Hippocampal formation (tissue), 2 donors: Measurements from ENCODE around the gene SDHAF1.
"Not testable (repeated sequence)": the region's sequence is repeated elsewhere in the genome, so short reads cannot be mapped to it uniquely, and the experiment has no call there.

Source experiments
- DNase-seq, 2 donors: peaks; one replicate each; lab custom pipeline; 2025; lab: John Stamatoyannopoulos, UW

The SDHAF1 gene, protein sequence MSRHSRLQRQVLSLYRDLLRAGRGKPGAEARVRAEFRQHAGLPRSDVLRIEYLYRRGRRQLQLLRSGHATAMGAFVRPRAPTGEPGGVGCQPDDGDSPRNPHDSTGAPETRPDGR

DNA sequence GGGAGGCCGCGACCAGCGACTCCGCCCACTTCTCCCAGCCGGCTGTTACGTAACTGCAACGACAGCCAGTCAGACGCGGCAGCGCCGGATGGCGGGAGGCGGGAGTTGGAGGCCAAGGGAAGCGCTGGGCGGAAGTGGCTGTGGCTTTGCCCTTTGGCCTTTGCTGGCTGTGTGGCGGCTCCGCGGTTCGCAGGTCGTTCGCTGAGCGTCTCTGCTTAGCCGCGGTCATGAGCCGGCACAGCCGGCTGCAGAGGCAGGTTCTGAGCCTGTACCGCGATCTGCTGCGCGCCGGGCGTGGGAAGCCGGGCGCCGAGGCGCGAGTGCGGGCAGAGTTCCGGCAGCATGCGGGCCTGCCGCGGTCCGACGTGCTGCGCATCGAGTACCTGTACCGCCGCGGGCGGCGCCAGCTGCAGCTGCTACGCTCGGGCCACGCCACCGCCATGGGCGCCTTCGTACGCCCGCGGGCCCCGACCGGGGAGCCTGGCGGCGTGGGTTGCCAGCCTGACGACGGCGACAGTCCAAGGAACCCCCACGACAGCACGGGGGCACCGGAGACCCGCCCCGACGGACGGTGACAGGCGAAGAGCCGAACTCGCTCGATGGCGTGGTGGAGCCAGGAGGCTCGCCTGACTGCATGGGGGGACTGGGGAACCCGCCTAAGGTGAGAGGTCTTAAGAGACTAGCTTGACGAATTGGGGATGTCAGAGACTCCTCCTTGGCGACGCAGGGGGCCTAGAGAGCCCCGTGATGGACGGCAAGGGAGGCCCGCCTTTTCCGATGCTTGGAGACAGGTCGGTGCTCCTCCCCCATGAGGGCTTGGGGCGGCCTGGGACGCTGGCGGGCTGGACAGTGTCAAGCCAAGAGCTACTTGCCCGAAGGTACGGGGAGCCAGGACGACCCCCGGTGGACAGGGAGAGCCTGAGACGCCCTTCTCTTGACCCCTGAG lies at the start of gene SDHAF1:
Gene SDHAF1, plus strand, starts transcription at position 141 of the 946 bp plus-strand sequence. Its CDS starts 87 bp downstream, at position 228.
- DNase-seq = peak; percentile 94 to 95

DNA sequence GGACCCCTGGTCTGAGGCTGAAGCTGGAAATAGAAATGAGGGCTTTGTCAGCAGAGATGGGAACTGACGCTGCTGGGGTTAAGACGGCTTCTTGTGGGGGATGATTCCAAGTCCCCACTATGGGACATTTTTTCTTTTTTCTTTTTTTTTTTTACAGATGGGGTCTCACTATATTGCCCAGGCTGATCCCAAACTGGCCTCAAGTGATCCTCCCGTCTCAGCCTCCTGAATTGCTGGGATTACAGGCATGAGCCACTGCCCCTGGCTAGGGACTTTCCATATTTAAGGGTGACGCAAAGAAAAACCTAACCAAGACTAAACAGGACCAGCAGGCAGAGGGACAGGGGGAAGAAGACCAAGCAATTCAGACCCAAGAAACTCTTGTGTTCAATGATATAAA lies 48.8 kb upstream of the SDHAF1 start:
- no peak for DNase-seq

- DNase-seq = no peak
These were observed 45.9 kb upstream of the SDHAF1 start for GRCh38 chr19:35949131-35949530.

- DNase-seq = no peak
These were observed 38.9 kb upstream of the SDHAF1 start for GRCh38 chr19:35955881-35956634.

- DNase-seq = not testable (repeated sequence)
These were observed 37.6 kb upstream of the SDHAF1 start for GRCh38 chr19:35957411-35957810.

DNA sequence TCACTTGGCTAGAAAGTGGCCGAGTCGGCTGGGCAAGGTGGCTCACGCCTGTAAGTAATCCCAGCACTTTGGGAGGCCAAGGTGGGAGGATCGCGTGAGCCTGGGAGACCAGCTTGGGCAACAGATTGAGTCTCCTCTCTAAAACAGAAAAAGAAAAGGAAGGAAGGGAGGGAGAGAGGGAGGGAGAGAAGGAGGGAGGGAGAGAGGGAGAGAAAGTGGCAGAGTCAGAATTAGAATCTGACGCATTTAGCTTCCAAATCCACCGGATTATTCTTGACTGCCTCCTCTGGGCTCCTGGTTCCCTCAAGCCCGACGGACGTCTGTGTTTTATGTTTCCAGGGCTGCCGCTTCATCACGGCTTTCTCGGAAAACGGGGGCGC lies 36.3 kb upstream of the SDHAF1 start:
- no peak for DNase-seq

DNA sequence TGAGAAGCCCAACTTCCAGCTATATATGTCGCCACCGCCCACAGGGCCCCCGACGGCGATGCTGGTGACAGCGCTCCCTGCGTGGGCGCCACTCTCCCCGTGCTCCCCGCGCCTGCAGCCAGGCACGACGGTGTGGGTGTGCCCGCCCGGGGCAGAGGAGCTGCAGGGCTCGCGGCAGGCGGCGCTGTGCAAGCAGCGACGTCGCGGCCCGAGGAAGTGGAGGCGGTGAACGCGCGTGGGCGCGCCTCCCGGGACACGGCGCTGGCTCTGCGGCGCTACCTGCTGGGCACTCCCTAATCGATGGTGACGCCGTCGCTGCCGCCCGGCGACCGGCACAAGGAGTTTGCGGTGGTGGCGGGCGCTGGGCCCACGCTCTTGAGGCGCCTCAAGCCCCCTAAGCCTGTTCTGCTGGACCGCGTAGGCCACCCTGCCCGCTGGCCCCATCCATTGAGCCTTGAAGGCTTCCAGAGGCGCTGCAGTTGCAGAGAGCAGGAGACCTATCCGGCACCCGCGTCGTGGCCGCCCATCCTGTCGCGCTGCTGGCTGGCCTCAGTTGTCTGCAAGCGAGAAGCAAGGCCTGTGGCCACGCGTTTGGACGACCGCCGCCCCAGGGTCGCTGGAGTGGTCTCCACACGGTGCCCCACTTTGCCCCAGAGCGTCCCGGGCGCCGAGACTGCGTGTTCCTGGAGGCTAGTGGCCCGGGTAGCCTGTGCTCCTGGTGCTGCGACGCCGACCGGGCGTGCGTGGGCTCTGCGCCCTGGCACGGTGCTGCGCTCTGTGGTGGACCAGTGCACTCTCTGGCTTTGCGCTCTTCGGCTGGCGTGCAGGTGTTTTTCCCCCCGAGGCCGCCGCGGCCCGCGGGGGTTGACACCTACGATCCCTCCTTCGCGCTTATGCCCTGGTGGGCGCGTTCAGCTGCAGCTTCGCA lies 35.7 kb upstream of the SDHAF1 start:
- no peak for DNase-seq

GRCh38 chr19:35959968-35960320 lies 35.0 kb upstream of the SDHAF1 start:
- no peak for DNase-seq

- no peak for DNase-seq
These were observed 34.5 kb upstream of the SDHAF1 start for GRCh38 chr19:35960432-35960972.

DNA sequence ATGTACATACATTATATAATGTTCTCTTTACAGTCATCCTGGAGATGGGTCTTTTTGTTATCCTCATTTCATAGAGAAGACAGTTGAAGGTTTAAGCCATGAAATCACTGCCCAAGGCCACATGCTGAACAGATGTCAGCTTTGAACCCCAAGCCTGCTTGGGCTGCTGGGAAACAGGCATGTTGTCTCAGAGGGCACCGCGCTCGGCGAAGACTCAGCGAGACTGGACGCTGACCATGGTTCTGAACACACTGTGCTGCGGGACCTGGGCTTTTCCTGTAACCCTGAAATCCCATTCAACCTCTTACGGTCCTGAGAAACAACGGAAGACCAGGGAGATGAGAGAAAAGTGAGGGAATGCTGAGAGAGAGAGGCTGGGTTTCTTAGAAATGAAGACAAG lies 31.5 kb upstream of the SDHAF1 start:
- DNase-seq = no peak

- no peak for DNase-seq
These were observed 28.2 kb upstream of the SDHAF1 start for GRCh38 chr19:35966771-35967170.

DNA sequence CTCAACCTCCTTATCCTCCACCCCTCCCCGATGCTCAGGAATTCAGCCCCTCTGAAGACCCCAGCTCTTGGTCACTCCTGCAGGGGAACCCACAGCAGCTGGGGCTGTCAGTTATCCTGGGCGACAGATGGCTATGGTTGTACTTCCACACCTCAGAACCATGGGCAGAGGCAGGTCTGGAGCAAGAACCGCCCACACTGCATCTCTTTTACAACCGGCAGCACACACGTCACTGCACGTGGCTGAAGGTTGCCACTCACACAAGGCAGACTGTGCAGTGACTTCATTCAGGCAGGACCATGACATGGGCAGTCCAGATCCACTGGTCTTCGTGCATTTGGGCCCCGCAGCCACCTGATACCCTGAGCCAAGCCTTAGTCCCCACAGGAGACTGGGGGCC lies 21.5 kb upstream of the SDHAF1 start:
- no peak for DNase-seq

GRCh38 chr19:35975608-35976214 lies 19.3 kb upstream of the SDHAF1 start:
- DNase-seq = no peak

GRCh38 chr19:35977446-35978222 lies 17.4 kb upstream of the SDHAF1 start:
- DNase-seq = no peak

- DNase-seq = no peak
These were observed 16.7 kb upstream of the SDHAF1 start for GRCh38 chr19:35978271-35978670.

DNA sequence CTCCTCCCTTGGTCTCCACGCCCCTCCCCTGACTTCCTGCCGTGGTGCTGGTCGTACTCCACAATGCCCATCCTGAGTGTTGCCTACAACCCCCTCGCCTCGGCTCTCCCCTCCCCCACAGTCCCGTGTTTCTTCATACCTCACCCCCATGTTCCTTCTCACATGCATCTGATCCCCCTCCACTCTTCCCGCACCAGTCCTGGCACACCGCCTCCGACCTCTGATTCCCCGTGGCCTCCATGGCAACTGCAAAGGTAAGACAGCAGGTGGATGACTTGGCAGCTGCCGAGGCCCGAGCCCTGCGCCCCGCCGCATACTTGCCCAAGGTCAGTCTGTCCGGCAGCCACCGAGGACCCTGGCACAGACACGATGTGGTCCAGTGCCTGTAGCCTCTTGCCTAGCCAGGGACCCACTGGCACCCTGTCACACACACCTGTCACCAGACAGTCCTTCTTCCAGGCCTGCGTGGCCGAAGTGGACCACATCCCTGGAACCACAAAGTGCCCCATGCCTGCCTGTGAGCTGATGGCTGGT lies 16.1 kb upstream of the SDHAF1 start:
- no peak for DNase-seq

- DNase-seq = not testable (repeated sequence)
These were observed 14.0 kb upstream of the SDHAF1 start for GRCh38 chr19:35980997-35981396.

GRCh38 chr19:35983177-35983576 lies 11.8 kb upstream of the SDHAF1 start:
- no peak for DNase-seq

DNA sequence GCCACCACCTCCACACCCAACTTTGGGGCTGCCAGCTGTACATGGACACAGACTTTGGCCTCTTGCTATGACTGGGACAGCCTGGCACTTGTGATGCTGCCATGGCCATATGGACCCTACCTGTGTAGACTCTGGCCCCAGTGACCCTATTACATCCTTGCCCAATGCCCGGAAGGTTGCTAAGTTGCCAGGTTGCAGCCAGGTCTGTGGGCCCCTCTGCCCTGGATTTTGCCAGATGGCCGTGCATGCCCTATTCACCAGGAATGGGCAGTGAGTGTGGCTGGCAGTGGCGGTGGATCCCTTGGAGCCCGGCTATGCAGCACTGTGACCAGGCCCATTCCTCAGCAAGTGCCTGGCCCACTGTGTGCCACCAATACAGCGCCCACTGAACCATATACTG lies 8.9 kb upstream of the SDHAF1 start:
- DNase-seq = no peak
